ENCODE results near the gene IL16.
"Not testable (repeated sequence)": the region's sequence is repeated elsewhere in the genome, so short reads cannot be mapped to it uniquely, and the experiment has no call there.

The IL16 gene

GRCh38 chr15:81174792-81175327 lies 21.8 kb upstream of the IL16 start:
- DNase-seq, result no peak

DNA sequence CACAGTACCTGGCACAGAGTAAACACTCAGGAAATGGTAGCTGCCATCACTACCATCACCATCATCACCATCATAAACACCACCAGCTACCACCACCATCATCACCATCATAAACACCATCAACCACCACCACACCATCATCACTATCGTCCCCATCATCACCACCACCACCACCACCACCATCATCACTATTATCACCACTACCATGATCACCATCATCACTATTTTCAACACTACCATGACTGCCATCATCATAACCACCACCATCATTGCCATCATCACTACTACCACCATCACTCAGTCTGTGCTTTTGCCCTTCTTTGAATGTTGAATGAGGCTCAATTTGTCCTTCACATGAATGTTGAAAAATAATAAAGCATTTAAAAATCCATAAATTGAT lies 21.2 kb upstream of the IL16 start:
- no peak for DNase-seq

GRCh38 chr15:81176291-81176893 lies 20.3 kb upstream of the IL16 start:
- no peak for DNase-seq

GRCh38 chr15:81178365-81178764 lies 18.3 kb upstream of the IL16 start:
- no peak for DNase-seq

- no peak for DNase-seq
Measured at GRCh38 chr15:81181220-81181619, 15.5 kb upstream of the IL16 start.

DNA sequence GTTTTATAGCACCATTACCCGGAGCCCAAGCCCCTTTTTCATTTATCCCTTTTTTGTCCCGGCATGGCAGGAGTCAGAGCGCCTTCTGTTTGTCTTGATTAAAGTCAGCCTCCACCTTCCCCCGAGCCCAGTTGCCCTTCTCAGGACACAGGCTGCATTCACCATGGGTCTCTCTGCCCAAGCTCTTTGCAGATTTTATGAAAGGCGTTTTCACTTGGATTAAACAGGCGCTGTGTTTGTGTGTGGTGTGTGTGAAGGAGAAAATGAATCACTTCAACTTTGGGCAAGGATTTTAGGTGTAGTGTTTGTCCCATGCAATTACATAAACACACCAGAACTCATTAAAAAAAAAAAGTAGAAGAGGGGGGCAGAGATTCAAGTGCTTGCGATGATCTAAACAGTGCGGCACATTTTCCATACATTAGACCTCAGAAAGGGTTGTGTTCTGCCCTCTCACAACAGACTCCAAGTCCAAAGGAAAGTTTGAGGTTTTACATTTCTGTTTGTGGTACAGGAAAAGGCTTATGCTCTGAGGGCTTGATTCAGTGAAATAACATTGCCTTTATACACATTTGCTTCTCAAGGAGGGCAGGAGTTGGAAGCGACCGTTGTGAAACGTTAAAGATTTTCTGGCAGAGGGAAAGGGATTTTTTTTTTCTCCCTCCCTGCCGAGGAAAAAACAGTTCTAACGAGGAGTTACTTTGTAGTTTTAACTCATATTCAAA lies 14.5 kb upstream of the IL16 start:
- no peak for DNase-seq

DNA sequence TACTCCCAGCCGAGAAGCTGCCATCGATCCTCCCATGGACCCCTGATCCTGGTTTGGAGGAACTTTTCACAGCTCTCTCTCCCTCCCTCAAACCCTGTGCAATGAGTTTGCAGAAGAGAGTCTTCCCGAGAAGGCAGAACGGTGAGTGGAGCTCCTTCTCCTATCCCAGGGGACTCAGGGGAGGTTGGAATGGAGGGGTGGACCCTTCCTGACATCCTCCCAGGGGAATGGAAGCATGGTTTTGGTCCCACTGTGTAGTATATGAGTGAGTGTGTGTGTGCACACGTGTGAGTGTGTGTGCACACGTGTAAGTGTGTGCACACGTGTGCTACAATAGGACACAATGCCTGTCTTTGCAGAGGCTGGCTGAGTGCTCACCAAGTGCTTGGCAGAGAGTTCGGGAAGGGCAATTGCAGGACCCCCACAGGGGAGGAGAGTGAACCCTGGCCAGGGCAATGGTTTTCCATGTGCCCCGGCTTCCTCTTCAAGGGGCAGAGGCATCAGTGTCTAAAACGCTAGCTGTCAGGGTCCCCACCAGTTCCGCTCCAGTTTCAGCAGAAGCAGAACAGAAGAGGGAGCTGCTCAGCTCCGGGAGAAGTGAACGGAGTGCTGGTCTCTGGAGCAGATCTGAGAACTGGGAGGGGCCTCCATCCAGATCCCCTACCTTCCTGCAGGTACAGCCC lies 13.8 kb upstream of the IL16 start:
- DNase-seq, result no peak

- no peak for DNase-seq
Measured at GRCh38 chr15:81183439-81183775, 13.3 kb upstream of the IL16 start.

GRCh38 chr15:81184188-81184587 lies 12.5 kb upstream of the IL16 start:
- DNase-seq, result no peak

DNA sequence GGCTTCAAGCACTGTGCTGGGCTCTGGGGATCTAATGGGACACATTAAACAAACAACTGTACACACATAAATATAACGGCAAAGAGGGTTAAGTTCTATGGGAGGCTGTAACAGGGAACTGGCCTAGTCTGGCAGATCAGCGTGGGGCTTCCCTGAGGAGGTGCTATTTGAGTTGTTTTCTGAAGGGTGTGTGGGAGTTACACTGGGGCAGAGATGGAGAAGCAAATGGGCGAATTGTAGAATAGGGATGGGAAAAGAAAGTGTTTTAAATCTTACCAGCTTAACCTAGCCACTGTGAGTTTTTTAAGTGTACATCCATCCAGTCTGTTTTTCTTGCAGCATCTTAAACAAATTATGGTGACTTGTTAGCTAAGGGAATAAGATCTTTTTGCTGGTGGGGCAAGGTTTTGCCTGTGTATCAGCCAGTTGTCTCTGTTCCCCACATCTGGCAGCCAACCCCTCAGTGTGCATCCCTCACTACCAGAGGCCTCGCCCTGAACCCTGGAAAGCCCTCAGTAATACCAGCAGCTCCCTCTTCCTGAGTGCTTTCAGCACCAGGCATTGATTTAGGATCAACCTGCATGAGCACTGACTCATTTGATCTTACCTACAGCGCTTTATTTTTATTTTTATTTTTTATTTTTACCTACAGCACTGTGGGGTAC lies 10.9 kb upstream of the IL16 start:
- DNase-seq, result no peak

DNA sequence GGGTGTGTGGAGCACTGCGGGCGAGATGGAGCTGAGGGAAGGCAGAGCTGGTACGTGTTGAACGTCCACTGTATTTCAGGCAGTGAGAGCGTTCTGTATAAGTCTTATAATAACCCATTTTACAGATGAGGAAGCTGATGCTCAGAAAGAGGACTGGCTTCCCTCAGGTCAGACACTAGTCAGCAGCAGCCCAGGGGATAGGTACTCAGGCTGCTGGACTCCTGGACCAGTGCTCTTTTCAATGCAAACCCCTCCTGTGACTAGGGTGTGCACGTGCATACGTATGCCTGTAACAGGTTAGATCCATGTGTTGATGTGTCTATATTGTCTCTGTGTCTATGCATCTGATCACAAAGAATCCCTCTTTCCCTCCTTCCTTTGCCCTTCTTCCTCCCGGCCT lies 8.3 kb upstream of the IL16 start:
- no peak for DNase-seq

- no peak for DNase-seq
Measured at GRCh38 chr15:81189583-81190283, 6.9 kb upstream of the IL16 start.

GRCh38 chr15:81190922-81191507 lies 5.7 kb upstream of the IL16 start:
- no peak for DNase-seq

DNA sequence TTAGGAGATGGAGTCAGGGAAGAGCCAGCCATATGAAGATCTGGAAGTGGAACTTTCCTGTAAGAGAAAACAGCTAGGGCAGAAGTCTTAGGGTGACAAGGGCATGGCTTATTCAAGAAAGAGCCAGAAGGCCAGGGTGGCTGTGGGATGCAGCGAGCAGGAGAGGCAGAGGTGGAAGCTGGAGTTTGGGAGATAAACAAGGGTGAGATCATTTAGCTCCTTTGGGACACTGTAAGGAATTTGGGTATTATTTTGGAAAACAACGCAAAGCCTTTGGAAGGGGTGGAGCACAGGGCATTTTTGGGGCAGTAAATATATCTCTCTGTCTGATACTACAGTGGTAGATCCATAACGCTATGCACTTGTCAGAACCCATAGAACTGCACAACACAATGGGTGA lies 5.0 kb upstream of the IL16 start:
- DNase-seq, result no peak

GRCh38 chr15:81194723-81195122 lies 2.0 kb upstream of the IL16 start:
- DNase-seq, result no peak

- no peak for DNase-seq
Measured at GRCh38 chr15:81195339-81195864, 1.3 kb upstream of the IL16 start.

GRCh38 chr15:81197255-81197630 lies 564 bp downstream of the IL16 start:
- no peak for DNase-seq

DNA sequence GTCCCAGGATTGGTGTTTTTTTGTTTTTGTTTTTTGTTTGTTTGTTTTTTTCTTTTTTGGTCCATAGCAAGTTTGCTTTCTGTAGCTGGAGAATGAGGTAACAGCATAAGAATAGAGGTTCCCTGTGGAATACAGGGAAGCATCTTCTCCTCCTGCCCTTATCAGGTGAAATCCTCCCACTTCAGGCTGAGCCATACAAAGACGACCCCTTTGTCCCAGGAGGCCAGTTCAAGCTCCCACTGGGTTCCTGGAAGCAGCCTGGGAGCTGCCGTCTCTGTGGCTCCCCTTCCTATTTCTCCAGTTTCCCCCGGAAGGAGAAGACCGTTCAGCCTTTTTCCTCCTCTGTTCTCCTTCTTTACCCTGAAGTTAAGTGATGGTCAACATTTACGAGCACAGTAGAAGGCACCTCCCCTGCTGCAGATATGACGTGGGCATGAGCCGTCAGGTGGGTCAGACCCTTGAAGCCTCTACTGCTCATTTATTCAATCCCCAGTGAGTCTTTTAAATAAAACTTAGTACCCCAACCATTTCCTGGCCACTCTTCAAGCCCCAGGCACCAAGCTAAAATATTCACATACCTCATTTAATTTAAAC lies 1.1 kb downstream of the IL16 start:
- DNase-seq, result no peak

DNA sequence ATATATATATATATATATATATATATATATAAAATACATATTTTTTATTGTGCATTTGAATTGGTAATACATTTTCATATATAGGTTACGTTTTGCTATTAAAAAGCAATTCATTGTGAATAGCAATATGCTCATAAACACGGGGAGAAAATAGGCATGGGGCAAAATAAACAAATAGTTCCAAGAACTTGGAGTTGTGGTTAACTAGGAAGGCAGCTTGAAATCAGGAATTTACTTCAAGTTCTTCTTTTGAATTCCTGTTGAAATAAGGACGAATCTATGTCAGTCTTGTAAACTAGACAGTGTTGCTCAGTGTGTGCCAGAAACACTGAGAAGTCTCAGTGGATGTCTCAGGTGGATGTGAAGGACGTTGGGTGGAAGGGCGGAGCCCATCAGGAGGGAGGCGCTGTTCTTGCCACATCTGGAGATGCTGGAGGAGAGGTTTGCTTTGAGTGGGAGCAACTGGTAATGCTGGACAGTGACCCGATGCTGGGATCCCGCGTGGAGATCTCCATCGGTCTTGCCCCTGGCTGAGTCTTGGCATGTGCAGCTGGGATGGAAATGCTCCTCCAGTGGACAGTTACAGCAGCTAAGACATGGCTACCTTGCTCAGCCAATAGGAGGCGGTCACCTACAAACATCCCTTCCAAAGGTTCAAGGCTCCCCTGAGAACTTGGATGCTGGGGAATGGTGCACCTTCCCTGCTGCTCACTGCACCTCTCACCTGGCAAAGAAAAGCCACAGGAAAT lies 2.5 kb downstream of the IL16 start:
- DNase-seq, result no peak

DNA sequence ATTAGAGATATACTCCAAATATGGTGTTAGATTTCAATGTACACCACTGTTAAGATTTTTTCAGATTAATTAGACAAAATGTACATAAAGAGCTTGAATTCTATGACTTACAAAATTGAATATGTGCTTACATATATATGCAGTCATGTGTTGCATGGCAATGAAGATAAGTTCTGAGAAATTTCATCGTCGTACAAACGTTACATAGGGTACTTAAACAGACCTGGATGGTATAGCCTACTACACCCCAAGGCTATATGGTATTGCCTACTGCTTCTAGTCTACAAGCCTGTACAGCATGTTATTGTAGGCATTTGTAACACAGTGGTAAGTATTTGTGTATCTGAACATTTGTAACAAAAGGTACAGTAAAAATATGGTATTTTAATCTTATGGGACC lies 9.3 kb downstream of the IL16 start:
- DNase-seq, result no peak

DNA sequence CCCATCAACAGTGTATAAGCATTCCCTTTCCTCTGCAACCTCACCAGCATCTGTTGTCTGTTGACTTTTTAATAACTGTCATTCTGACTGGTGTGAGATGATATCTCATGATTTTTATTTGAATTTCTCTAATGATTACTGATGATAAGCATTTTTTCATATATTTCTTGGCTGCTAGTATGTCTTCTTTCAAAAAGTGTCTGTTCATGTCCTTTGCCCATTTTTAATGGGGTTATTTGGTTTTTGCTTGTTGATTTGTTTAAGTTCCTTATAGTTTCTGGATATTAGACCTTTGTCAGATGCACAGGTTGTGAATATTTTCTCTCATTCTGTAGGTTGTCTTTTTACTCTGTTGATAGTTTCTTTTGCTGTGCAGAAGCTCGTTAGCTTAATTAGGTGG lies 11.3 kb downstream of the IL16 start:
- not testable (repeated sequence) for DNase-seq

All from activated gamma-delta T cell (primary cell).